RWPE1 (cell line): ENCODE data around the gene COL19A1.

Experiments
- CTCF ChIA-PET: fragments of 350-600 bp; sonication (Branson Sonifier 250); formaldehyde crosslinking; extraction: SDS; loops from one replicate; lab custom pipeline; 2021; lab: Yijun Ruan, JAX
- POLR2A ChIA-PET: fragments of 400-600 bp; formaldehyde crosslinking; extraction: SDS; loops from one replicate; lab custom pipeline; 2020; ENCODE audit warnings: antibody characterized with exemption; ENCODE audit not compliant: low non-redundant PET; lab: Yijun Ruan, JAX
- DNase-seq: peaks from one replicate; pipeline ENCODE4 v3.0.0; 2012; ENCODE audit warnings: low spot score
- H3K27ac ChIP-seq: fragments of 450-650 bp; 2 replicates; pipeline ENCODE4 v1.5.1; 2017
- TF ChIP-seq, protein P1 (sequence below): fragments of 450-650 bp; conservative IDR thresholded peaks from 2 replicates; pipeline ENCODE4 v1.5.1; 2017; ENCODE audit warnings: low read depth, mild to moderate bottlenecking

Gene COL19A1

GRCh38 chr6:69980624-69981023 lies 114.3 kb downstream of the COL19A1 start:
- no peak for DNase-seq
- no peak overlapping the region for H3K27ac ChIP-seq
- TF ChIP-seq, protein P1, sequence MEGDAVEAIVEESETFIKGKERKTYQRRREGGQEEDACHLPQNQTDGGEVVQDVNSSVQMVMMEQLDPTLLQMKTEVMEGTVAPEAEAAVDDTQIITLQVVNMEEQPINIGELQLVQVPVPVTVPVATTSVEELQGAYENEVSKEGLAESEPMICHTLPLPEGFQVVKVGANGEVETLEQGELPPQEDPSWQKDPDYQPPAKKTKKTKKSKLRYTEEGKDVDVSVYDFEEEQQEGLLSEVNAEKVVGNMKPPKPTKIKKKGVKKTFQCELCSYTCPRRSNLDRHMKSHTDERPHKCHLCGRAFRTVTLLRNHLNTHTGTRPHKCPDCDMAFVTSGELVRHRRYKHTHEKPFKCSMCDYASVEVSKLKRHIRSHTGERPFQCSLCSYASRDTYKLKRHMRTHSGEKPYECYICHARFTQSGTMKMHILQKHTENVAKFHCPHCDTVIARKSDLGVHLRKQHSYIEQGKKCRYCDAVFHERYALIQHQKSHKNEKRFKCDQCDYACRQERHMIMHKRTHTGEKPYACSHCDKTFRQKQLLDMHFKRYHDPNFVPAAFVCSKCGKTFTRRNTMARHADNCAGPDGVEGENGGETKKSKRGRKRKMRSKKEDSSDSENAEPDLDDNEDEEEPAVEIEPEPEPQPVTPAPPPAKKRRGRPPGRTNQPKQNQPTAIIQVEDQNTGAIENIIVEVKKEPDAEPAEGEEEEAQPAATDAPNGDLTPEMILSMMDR = no peak
- POLR2A ChIA-PET = no interaction called here
- CTCF ChIA-PET = no interaction called here

- CTCF ChIA-PET = no interaction called here
- DNase-seq = no peak
- no peak overlapping the region for H3K27ac ChIP-seq
- POLR2A ChIA-PET = no interaction called here
- TF ChIP-seq, protein P1 = no peak
Measured at GRCh38 chr6:69984506-69984905, 118.2 kb downstream of the COL19A1 start.

DNA sequence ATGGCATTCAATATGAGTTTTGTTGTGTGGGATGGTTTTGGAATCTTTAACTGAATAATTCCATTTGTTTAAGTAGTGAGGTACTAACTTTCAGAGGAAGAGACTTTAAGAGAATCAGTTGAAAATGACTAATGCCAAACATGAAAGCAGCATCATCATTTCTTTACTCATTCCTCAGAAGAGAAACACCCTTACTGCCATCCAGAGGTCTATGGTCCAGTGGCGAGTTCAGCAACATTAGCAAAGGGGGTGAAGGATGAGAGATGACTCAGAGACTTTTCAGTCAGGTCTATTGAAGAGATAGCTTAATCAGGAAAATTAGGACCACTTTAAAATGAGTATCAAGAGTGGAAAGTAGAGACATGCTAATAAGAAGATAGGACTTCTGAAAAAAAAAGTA lies 118.8 kb downstream of the COL19A1 start:
- POLR2A ChIA-PET = no interaction called here
- TF ChIP-seq, protein P1 = no peak
- no peak for DNase-seq
- H3K27ac ChIP-seq = no peak overlapping the region
- CTCF ChIA-PET = interaction anchor here (0.6 kb wide), 1 partner anchor 138 kb away, joined by 3 read pairs; no protein-coding TSS in a partner anchor

- POLR2A ChIA-PET = no interaction called here
- CTCF ChIA-PET = no interaction called here
- no peak overlapping the region for H3K27ac ChIP-seq
Measured at GRCh38 chr6:69987550-69987949, 121.2 kb downstream of the COL19A1 start.

DNA sequence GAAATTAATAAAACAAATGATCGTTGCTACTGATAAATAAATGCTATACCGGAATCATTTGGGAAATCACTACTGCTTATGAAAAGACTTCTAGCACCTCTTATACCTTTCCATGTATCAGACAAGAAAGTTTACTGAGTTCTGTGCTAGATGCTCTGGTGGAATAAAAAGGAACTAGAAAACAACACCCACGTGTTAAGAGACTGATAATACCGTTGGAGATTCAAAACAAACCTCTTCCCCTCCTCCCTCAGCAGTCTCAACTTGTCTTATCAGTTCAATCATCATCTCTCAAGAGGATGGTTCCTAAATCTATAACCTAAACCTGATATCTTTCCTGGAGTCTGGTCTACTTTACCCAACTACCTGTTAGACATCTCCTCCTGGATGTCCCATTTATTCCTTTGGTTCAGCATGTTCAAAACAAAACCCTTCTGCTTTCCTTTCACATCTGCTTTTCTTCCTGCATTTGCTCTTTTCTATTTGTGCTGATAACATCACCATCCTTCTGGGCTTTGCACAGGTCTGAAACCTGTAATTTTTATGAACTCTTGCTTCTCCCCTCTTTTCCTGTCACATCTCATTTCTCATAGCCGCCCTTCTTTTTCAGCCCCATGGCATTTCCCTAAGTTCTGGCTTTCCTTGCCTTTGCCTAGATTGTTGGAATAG lies 122.2 kb downstream of the COL19A1 start:
- no peak for DNase-seq
- no peak overlapping the region for H3K27ac ChIP-seq
- ChIA-PET CTCF (no interaction called here), POLR2A (no interaction called here)
- TF ChIP-seq, protein P1 = no peak

More at GRCh38 chr6:69987550-69987949, 121.2 kb downstream of the COL19A1 start:
- TF ChIP-seq, protein P1 = no peak
- no peak for DNase-seq

DNA sequence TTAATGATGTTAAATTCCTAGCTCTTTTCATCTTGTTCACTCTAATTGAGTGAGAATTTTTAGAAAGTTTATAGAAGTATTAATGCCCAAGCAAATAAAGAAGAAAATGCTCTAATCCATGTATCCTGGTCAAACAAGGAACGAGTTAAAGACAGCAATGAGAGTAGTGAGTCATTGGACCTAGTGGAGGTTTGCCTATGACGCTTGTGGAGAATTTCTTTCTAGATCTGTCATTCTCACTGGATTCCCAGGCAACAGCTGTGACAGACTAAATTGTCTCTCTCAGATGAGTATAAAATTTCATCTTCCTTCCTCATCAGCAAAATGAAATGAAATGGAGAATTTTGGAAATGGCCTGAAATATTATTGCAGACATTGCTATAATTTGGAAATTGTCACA lies 127.9 kb downstream of the COL19A1 start:
- POLR2A ChIA-PET = no interaction called here
- TF ChIP-seq, protein P1 = no peak
- CTCF ChIA-PET = no interaction called here

More for the DNA sequence above, 127.9 kb downstream of the COL19A1 start:
- H3K27ac ChIP-seq = no peak overlapping the region
- no peak for DNase-seq
